HepG2 (cell line): ENCODE results near the gene MYOZ3. TPM values are rescaled to one million over a fixed set of nuclear protein-coding genes. Genes with fewer than 3 reads are reported as not detected.

Source experiments
- ATAC-seq: fragments of 200-7000 bp; cut with Tn5 transposase; 3 replicates; pipeline ENCODE4 v1.9.1; 2020; ENCODE audit warnings: mild to moderate bottlenecking, moderate library complexity
- BruUV-seq: library from RNA; stranded (reverse); fragments of 400-500 nt; replicated peaks from 2 replicates; lab custom pipeline; 2021; lab: Mats Ljungman, UMichigan
- CTCF ChIA-PET: fragments of 300-600 bp; formaldehyde crosslinking; extraction: SDS; loops from one replicate; lab custom pipeline; 2021; ENCODE audit warnings: low total read pairs, inconsistent platforms, low intra/inter-chr PET ratio; lab: Yijun Ruan, JAX
- POLR2A ChIA-PET: fragments of 350-600 bp; sonication (Branson Sonifier 250); formaldehyde crosslinking; loops from one replicate; lab custom pipeline; 2020; ENCODE audit warnings: antibody characterized with exemption, inconsistent platforms; lab: Yijun Ruan, JAX
- DNase-seq: peaks from one replicate; pipeline ENCODE4 v3.0.0-alpha.2; 2015; ENCODE audit warnings: low spot score
- FAIRE-seq: peaks from 3 replicates; lab custom pipeline; 2011; peaks lifted over from hg19 to GRCh38; lab: Jason Lieb, UNC
- H2AFZ ChIP-seq: one replicate; pipeline ENCODE4 v1.6.1; 2011; ENCODE audit warnings: low read length, inconsistent platforms
- H3K27ac ChIP-seq: fragments of 300-600 bp; 3 replicates; pipeline ENCODE4 v1.8.0; 2011; ENCODE audit warnings: mixed run types, mild to moderate bottlenecking, mixed read lengths, low read length, inconsistent platforms; ENCODE audit not compliant: insufficient read depth; ENCODE audit errors: extremely low read length
- H3K27me3 ChIP-seq, 2 experiments: fragments of 200-600 bp in 1 of 2; 2 replicates in 1 of 2; 3 replicates in 1 of 2; pipeline versions ENCODE4 v1.6.0 to v1.8.0; 2011; ENCODE audit warnings: low read length in 2 of 2, mild to moderate bottlenecking in 2 of 2, moderate library complexity in 2 of 2, inconsistent platforms in 1 of 2; ENCODE audit not compliant: insufficient read depth in 2 of 2, control insufficient read depth in 1 of 2
- H3K36me3 ChIP-seq, 2 experiments: fragments of 200-600 bp in 1 of 2; replicated peaks in 1 of 2; 2 replicates in 1 of 2; 3 replicates in 1 of 2; pipeline versions ENCODE4 v1.5.1 to v1.8.0; 2011; ENCODE audit warnings: low read length in 2 of 2, inconsistent platforms in 1 of 2; ENCODE audit not compliant: insufficient read depth in 2 of 2, control insufficient read depth in 1 of 2
- H3K4me1 ChIP-seq: 2 replicates; pipeline ENCODE4 v1.5.1; 2012; ENCODE audit warnings: low read length, inconsistent platforms; ENCODE audit not compliant: insufficient read depth
- H3K4me2 ChIP-seq: 2 replicates; pipeline ENCODE4 v1.6.0; 2011; ENCODE audit warnings: low read depth, low read length, inconsistent platforms
- H3K4me3 ChIP-seq, 3 experiments: fragments of 200-600 bp in 1 of 3; sonication (generic), shearing (Covaris generic) in 1 of 3; replicated peaks in 1 of 3; 2 replicates each; pipeline ENCODE4 v1.5.1; 2011 to 2016; ENCODE audit warnings: low read length in 3 of 3, inconsistent platforms in 2 of 3, low read depth in 2 of 3, mild to moderate bottlenecking in 2 of 3, control low read depth in 1 of 3, mixed read lengths in 1 of 3; ENCODE audit not compliant: insufficient read depth in 1 of 3
- H3K79me2 ChIP-seq: one replicate; pipeline ENCODE4 v1.6.1; 2011; ENCODE audit warnings: low read length, inconsistent platforms; ENCODE audit not compliant: insufficient read depth
- H3K9ac ChIP-seq: 2 replicates; pipeline ENCODE4 v1.6.0; 2011; ENCODE audit warnings: mild to moderate bottlenecking, low read depth, low read length, inconsistent platforms; ENCODE audit not compliant: insufficient read depth
- H3K9me3 ChIP-seq: 2 replicates; pipeline ENCODE4 v1.5.1; 2012; ENCODE audit warnings: mild to moderate bottlenecking, low read length
- H4K20me1 ChIP-seq: 2 replicates; pipeline ENCODE4 v1.6.0; 2011; ENCODE audit warnings: inconsistent platforms, mild to moderate bottlenecking, low read length, moderate library complexity; ENCODE audit not compliant: insufficient read depth
- BCL6 ChIP-seq: IDR thresholded peaks from 2 replicates; pipeline ENCODE4 v1.6.1; 2016; ENCODE audit warnings: missing genetic modification reagents, missing compliant biosample characterization
- BCLAF1 ChIP-seq: fragments of 450-650 bp; IDR thresholded peaks from 2 replicates; pipeline ENCODE4 v1.6.1; 2017; ENCODE audit warnings: mild to moderate bottlenecking
- CHCHD3 ChIP-seq: sonication (generic); formaldehyde crosslinking; IDR thresholded peaks from 2 replicates; pipeline ENCODE4 v1.8.0; 2022; ENCODE audit warnings: mild to moderate bottlenecking, missing genetic modification reagents, moderate library complexity
- CREB1 ChIP-seq, 2 experiments: fragments of 450-650 bp in 1 of 2; IDR thresholded peaks; 2 replicates each; pipeline ENCODE4 v1.6.1; 2016 to 2017; ENCODE audit warnings: control low read depth in 1 of 2, mild to moderate bottlenecking in 1 of 2, missing compliant biosample characterization in 1 of 2, missing genetic modification characterization in 1 of 2
- EEA1 ChIP-seq: sonication (generic); formaldehyde crosslinking; IDR thresholded peaks from 2 replicates; pipeline ENCODE4 v1.5.1; 2020; ENCODE audit warnings: mild to moderate bottlenecking, missing genetic modification reagents, borderline replicate concordance
- ERF ChIP-seq: IDR thresholded peaks from 2 replicates; pipeline ENCODE4 v1.6.1; 2018; ENCODE audit warnings: missing biosample characterization, missing genetic modification reagents
- FOXK1 ChIP-seq: sonication (generic); formaldehyde crosslinking; IDR thresholded peaks from 2 replicates; pipeline ENCODE4 v1.4.0; 2020; ENCODE audit warnings: low read depth, missing genetic modification reagents, borderline replicate concordance
- IRF1 ChIP-seq: sonication (generic); formaldehyde crosslinking; IDR thresholded peaks from 2 replicates; pipeline ENCODE4 v1.4.0; 2020; ENCODE audit warnings: low read depth, mild to moderate bottlenecking, missing genetic modification reagents
- MLX ChIP-seq: IDR thresholded peaks from 2 replicates; pipeline ENCODE4 v1.6.1; 2016
- RBAK ChIP-seq: sonication (generic); formaldehyde crosslinking; IDR thresholded peaks from 2 replicates; pipeline ENCODE4 v1.5.1; 2020; ENCODE audit warnings: mild to moderate bottlenecking, missing genetic modification reagents
- SRSF9 ChIP-seq: fragments of 200-400 bp; formaldehyde crosslinking; IDR thresholded peaks from 2 replicates; pipeline ENCODE4 v1.6.1; 2018; ENCODE audit warnings: borderline replicate concordance, mild to moderate bottlenecking, low read depth, low read length; ENCODE audit not compliant: insufficient read depth, poor library complexity, severe bottlenecking
- ZNF564 ChIP-seq: sonication (generic); formaldehyde crosslinking; IDR thresholded peaks from 2 replicates; pipeline ENCODE4 v1.8.1; 2023; ENCODE audit warnings: mild to moderate bottlenecking, missing genetic modification reagents
- ZNF761 ChIP-seq: sonication (generic); formaldehyde crosslinking; conservative IDR thresholded peaks from 2 replicates; pipeline ENCODE4 v1.4.0; 2020; ENCODE audit warnings: mild to moderate bottlenecking, missing genetic modification reagents
- WGBS: methylation state at CpG from one replicate; pipeline ENCODE4 v1.1.6; 2017; ENCODE audit warnings: low lambda C conversion rate; 5-methylcytosine and 5-hydroxymethylcytosine counted together
- in situ Hi-C: cut with HindIII; loops from 2 replicates; pipeline ENCODE4 v1.10.0; 2017; ENCODE audit warnings: low pct_unique_long_range_greater_than_20kb; ENCODE audit not compliant: extremely low pct_ligation_motif_present
- intact Hi-C: fragments of 100-400 bp; cut with micrococcal nuclease; formaldehyde crosslinking; loops from one replicate; pipeline ENCODE4 v1.10.0; 2022; ENCODE audit not compliant: unreplicated experiment
- polyA plus RNA-seq, 8 experiments: library from polyadenylated mRNA; depleted of rRNA in 3 of 8; stranded (reverse) in 7 of 8; unstranded in 1 of 8; fragments of >200 nt; fragmentation: Illumina TruSeq in 4 of 8; extraction: Trizol in 4 of 8; gene quantifications; 2 replicates each; pipeline versions ENCODE4 v1.2.1 to v1.2.3, GENCODE V29; 2011 to 2016; ENCODE audit warnings: low read depth in 4 of 8, missing spikeins in 1 of 8, mixed read lengths in 1 of 8; ENCODE audit not compliant: insufficient read depth in 1 of 8
- total RNA-seq, 5 experiments: library from RNA; depleted of rRNA; stranded (reverse); fragments of >200 nt; fragmentation: Illumina TruSeq; extraction: Trizol; gene quantifications; 2 replicates each; pipeline ENCODE4 v1.2.3, GENCODE V29; 2016; ENCODE audit warnings: low read depth in 1 of 5

Gene MYOZ3
- total and polyA plus RNA-seq, 2 of the 13 experiments (the other 11 are each of a cell fraction or from before 2014, with no cell fraction given), result 0.05 TPM; not detected in 1

- H3K4me2 ChIP-seq, result no peak overlapping the region
- H4K20me1 ChIP-seq, result no peaks in the 10 kb centered on the region
- no TSS peak for BruUV-seq
- WGBS, result 45% methylated on average over 4 of the region's 5 CpGs
- FAIRE-seq, result no peak
- DNase-seq, result no peak
- no peak for ATAC-seq
- CTCF ChIA-PET, result no interaction called here
- TF ChIP-seq RBAK (CRISPR knock-in tag) (no peak), CREB1 (IDR thresholded peaks at IDR 0.05) (0 out of 2 replicates have a peak, but pooled peaks have one; percentile 7), CREB1 (CRISPR knock-in tag; IDR thresholded peaks at IDR 0.05) (no peak)
- no peaks in the 10 kb centered on the region for H3K36me3 ChIP-seq
- intact Hi-C loops (no loop called here), in situ Hi-C loops (no loop called here)
- H3K9ac ChIP-seq, result no peak overlapping the region
- peaks cover 23% of the 10 kb centered on the region for H3K4me1 ChIP-seq
- H3K79me2 ChIP-seq, result no peaks in the 10 kb centered on the region
- H2AFZ ChIP-seq, result no peak overlapping the region
- peaks cover 4 to 36% of the 10 kb centered on the region in 2 experiments for H3K27me3 ChIP-seq
- no peak overlapping the region for H3K27ac ChIP-seq
- H3K4me3 ChIP-seq, result no peak overlapping the region
- POLR2A ChIA-PET, result no interaction called here
- no peaks in the 10 kb centered on the region for H3K9me3 ChIP-seq
These were observed 34.2 kb upstream of the MYOZ3 start for GRCh38 chr5:150626853-150627276.

- CTCF ChIA-PET, result no interaction called here
- Histone ChIP-seq H3K4me2 (no peak overlapping the region), H3K79me2 (no peaks in the 10 kb centered on the region), H4K20me1 (no peaks in the 10 kb centered on the region), H3K4me1 (peaks cover 23% of the 10 kb centered on the region), H3K4me3 (no peak overlapping the region), H3K27ac (no peak overlapping the region), H3K27me3 (peaks cover 4 to 33% of the 10 kb centered on the region in 2 experiments), H3K9ac (no peak overlapping the region), H3K9me3 (no peaks in the 10 kb centered on the region), H3K36me3 (no peaks in the 10 kb centered on the region), H2AFZ (no peak overlapping the region)
- ATAC-seq (peak; percentile 20; the same call in 2 of the 3 replicates), FAIRE-seq (no peak), DNase-seq (no peak)
- intact Hi-C loops, result no loop called here
- WGBS, result 17% methylated on average over 5 of the region's 5 CpGs
- in situ Hi-C loops, result no loop called here
- no TSS peak for BruUV-seq
- POLR2A ChIA-PET, result no interaction called here
- TF ChIP-seq CHCHD3 (CRISPR knock-in tag) (no peak), BCL6 (CRISPR knock-in tag) (no peak), FOXK1 (CRISPR knock-in tag) (no peak), ZNF761 (CRISPR knock-in tag) (no peak), EEA1 (CRISPR knock-in tag) (no peak), IRF1 (no peak), BCLAF1 (no peak), ZNF564 (CRISPR knock-in tag) (no peak), ERF (CRISPR knock-in tag) (no peak), SRSF9 (no peak), MLX (CRISPR knock-in tag) (no peak)
These were observed 33.1 kb upstream of the MYOZ3 start for GRCh38 chr5:150627731-150628545.
